ENCODE measurements around the gene PJVK.

DNA sequence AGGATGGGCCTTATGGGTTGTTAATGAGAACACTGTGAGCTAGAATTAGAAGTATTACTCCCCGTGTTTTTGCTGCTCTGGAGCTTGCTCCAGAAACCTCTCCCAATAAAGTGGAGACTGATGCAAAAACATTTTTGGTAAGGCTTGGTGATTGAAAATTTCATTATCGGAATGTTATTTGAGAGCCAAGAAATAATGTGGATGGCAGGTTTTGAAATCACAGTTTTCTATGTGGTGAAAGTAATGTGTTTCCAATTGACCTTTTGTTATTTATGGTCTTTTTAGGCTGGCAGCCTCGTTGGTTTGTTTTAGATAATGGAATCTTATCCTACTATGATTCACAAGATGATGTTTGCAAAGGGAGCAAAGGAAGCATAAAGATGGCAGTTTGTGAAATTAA is 34.2 kb downstream of the PJVK start:
- TF ChIP-seq, protein P1, sequence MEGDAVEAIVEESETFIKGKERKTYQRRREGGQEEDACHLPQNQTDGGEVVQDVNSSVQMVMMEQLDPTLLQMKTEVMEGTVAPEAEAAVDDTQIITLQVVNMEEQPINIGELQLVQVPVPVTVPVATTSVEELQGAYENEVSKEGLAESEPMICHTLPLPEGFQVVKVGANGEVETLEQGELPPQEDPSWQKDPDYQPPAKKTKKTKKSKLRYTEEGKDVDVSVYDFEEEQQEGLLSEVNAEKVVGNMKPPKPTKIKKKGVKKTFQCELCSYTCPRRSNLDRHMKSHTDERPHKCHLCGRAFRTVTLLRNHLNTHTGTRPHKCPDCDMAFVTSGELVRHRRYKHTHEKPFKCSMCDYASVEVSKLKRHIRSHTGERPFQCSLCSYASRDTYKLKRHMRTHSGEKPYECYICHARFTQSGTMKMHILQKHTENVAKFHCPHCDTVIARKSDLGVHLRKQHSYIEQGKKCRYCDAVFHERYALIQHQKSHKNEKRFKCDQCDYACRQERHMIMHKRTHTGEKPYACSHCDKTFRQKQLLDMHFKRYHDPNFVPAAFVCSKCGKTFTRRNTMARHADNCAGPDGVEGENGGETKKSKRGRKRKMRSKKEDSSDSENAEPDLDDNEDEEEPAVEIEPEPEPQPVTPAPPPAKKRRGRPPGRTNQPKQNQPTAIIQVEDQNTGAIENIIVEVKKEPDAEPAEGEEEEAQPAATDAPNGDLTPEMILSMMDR (IDR thresholded peaks at IDR 0.05): no peak
- no peak for TF ChIP-seq POLR2A (IDR thresholded peaks at IDR 0.05)
